HG03354 (cell line): Measurements from ENCODE around the gene SLA2.
"Not testable (repeated sequence)": the region's sequence is repeated elsewhere in the genome, so short reads cannot be mapped to it uniquely, and the experiment has no call there.

Source experiments
- ATAC-seq: cut with Tn5 transposase; IDR thresholded peaks from one replicate; pipeline ENCODE4 v1.9.1; 2021; ENCODE audit warnings: mild to moderate bottlenecking; ENCODE audit not compliant: unreplicated experiment, poor library complexity, severe bottlenecking

Gene SLA2

DNA sequence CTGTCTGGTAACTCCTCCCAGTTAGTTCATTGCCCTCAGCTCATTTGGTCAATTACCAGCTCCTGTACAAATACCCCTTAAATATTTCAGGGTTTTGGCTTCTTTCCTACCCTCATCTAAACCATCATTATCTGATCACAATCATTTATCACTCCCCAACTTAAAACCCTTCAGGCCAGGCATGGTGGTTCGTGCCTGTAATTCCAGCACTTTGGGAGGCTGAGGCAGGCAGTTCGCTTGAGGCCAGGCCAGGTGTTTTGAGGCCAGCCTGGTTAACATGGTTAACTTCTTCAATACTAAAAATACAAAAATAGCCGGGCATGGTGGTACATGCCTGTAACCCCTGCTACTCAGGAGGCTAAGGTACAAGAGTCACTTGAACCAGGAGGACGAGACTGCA lies 63.2 kb downstream of the SLA2 start:
- no peak for ATAC-seq

- no peak for ATAC-seq
Observed at GRCh38 chr20:36582322-36582721, 63.7 kb downstream of the SLA2 start.

- ATAC-seq: no peak
Observed at GRCh38 chr20:36579996-36580545, 65.9 kb downstream of the SLA2 start.

- no peak for ATAC-seq
Observed at GRCh38 chr20:36578356-36579041, 67.5 kb downstream of the SLA2 start.

GRCh38 chr20:36576081-36576445 lies 69.9 kb downstream of the SLA2 start:
- no peak for ATAC-seq

GRCh38 chr20:36574366-36575135 lies 71.4 kb downstream of the SLA2 start:
- peak; percentile 5 for ATAC-seq

DNA sequence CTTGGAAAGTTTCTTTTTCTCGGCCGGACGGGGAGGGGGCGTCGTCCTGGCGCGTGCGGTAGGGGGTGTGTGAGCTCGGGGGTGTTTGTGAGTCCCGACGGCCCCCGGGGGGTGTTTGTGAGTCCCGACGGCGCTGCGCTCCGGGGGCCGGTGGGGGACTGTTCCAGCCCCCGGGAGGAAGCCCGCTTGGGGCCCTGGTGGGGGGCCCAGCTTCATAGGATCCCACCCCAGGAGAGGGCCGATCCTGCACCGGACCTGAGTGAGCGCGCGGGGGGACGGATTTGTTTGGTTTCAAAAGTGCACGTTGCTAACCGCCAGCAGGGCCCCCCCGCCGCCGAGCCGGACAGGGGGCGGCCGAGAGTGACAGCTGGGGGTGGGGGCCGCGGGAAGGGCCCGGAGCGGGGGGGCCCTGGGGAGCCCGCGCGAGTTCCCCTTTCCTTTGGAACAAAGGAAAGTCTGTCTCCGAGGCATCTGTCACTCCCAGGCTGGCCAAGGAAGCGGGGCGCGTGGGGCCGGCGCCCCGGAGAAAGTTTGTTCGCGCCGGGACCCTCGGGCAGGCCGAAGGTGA lies 72.1 kb downstream of the SLA2 start:
- peak; percentile 15 for ATAC-seq

DNA sequence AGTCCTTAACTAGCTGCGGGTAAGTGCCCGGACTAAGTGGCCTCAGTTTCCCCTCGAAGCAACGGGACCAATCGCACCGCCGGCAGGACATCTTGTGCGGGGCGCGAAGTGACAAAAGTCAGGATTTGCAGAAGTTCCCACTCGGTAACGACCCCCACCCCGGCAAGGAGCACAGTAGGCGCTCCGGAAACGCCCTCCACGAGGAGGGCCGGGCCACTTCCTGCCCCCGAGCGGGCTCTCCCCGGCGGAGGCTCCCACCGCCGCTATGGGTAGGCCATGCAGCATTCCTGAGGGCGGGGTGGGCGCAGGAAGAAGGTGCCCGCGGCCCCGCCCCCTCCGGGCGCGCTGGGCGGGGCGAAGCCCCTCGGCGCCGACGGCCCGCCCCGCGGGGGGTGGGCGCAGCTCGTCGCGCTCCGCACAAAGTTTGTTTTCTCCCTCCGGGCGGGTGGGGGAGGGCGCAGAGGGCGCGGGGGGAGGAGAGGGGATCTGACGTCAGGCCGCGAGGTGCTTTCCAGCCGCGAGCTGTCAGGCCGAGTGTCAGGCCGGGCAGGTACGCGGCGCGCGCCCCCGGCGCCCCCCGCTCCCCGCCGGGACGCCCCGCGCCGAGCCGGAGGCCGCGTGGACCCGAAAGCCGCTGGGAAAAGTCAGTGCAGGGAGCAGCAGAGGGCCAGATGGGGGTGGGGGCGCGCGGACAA lies 72.7 kb downstream of the SLA2 start, which contains the start of gene TGIF2:
TSS of gene TGIF2 (plus strand) at position 495 of the 695 bp plus-strand sequence. CDS start 5,178 bp downstream, outside the sequence.
- peak; percentile 60 for ATAC-seq

GRCh38 chr20:36572701-36573102 lies 73.3 kb downstream of the SLA2 start:
- ATAC-seq: peak; percentile 30

GRCh38 chr20:36571564-36572504 lies 74.2 kb downstream of the SLA2 start:
- no peak for ATAC-seq

- no peak for ATAC-seq
Observed at GRCh38 chr20:36569847-36570429, 76.1 kb downstream of the SLA2 start.

DNA sequence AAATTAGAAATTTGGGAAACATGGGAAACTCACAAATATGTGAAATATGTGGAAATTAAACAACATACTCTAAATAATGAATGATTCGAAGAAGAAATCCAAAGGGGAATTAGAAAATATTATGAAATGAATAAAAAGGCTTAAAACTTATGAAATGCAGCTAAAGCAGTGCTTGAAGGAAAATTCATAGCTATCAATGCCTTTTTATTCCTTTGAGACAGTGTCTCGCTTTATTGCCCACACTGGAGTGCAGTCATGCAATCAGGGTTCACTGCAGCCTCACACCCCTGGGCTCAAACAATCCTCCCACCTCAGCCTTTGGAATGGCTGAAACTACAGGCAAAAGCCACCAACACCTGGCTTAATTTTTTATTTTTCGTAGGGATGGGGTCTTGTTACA lies 80.5 kb downstream of the SLA2 start:
- ATAC-seq: no peak

GRCh38 chr20:36564726-36565121 lies 81.3 kb downstream of the SLA2 start:
- not testable (repeated sequence) for ATAC-seq

DNA sequence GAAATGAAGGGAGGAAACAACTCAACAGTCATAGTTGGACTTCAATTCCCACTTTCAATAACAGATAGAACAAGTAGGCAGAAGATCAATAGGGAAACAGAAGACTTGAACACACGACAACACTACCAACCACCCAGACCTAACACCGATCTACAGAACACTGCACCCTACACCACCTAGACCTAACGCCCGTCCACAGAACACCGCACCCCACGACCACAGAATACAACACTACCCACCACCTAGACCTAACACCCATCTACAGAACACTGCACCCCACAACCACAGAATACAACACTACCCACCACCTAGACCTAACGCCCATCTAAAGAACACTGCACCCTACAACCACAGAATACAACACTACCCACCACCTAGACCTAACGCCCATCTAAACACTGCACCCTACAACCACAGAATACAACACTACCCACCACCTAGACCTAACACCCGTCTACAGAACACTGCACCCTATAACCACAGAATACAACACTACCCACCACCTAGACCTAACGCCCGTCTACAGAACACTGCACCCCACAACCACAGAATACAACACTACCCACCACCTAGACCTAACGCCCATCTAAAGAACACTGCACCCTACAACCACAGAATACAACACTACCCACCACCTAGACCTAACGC lies 81.8 kb downstream of the SLA2 start:
- not testable (repeated sequence) for ATAC-seq

- ATAC-seq: no peak
Observed at GRCh38 chr20:36563374-36563773, 82.6 kb downstream of the SLA2 start.

DNA sequence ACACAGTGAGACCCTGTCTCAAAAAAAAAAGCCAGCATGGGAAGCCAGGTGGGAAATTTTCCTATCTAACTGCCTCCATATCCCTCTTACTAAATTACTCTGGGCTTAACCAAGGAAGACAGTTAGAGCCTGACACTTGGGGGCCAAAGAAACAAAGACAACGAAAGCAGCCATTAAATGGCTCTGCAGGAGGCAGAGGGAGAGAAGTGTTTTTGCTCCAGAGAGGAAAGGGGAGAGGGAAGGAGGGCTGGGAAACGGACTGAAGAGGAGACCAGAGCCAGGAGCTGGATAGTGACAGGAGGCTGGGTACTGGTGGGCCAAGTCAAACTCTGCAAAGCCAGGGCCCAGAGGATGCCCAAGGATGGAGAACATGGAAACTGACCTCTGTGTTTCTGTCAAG lies 83.3 kb downstream of the SLA2 start:
- ATAC-seq: no peak
